Keratinocyte (primary cell): ENCODE results near the gene SDK1. TPM values are rescaled to one million over a fixed set of nuclear protein-coding genes. Genes with fewer than 3 reads are reported as not detected.

Experiments
- DNase-seq: peaks from one replicate; pipeline ENCODE4 v3.0.0-alpha.2; 2011; ENCODE audit warnings: low read depth, missing footprints, low spot score
- FAIRE-seq: peaks from 2 replicates; lab custom pipeline; 2011; peaks lifted over from hg19 to GRCh38; lab: Jason Lieb, UNC
- H2AFZ ChIP-seq: 2 replicates; pipeline ENCODE4 v1.6.0; 2012; ENCODE audit warnings: low read length, control low read depth, inconsistent platforms; ENCODE audit not compliant: control insufficient read depth
- H3K27ac ChIP-seq: 2 replicates; pipeline ENCODE4 v1.5.1; 2011; ENCODE audit warnings: low read length; ENCODE audit not compliant: control insufficient read depth, insufficient read depth
- H3K27me3 ChIP-seq: 3 replicates; pipeline ENCODE4 v1.6.0; 2011; ENCODE audit warnings: low read length; ENCODE audit not compliant: control insufficient read depth, insufficient read depth; ENCODE audit errors: extremely low read depth
- H3K36me3 ChIP-seq, 2 experiments: 2 replicates in 1 of 2; 3 replicates in 1 of 2; pipeline ENCODE4 v1.5.1; 2011; ENCODE audit warnings: low read length in 2 of 2, mild to moderate bottlenecking in 1 of 2; ENCODE audit not compliant: control insufficient read depth in 2 of 2, insufficient read depth in 2 of 2; ENCODE audit errors: extremely low read depth in 1 of 2
- H3K4me1 ChIP-seq: 3 replicates; pipeline ENCODE4 v1.5.1; 2011; ENCODE audit warnings: low read length; ENCODE audit not compliant: control insufficient read depth, insufficient read depth; ENCODE audit errors: extremely low read depth
- H3K4me2 ChIP-seq: 3 replicates; pipeline ENCODE4 v1.6.0; 2011; ENCODE audit warnings: low read depth, low read length; ENCODE audit not compliant: control insufficient read depth, insufficient read depth; ENCODE audit errors: extremely low read depth
- H3K4me3 ChIP-seq, 3 experiments: fragments of 200-600 bp in 1 of 3; sonication (generic) in 1 of 3; 2 replicates in 2 of 3; 3 replicates in 1 of 3; pipeline ENCODE4 v1.5.1; 2011 to 2016; ENCODE audit warnings: low read length in 3 of 3, mild to moderate bottlenecking in 3 of 3, control low read depth in 2 of 3, inconsistent platforms in 1 of 3, low read depth in 1 of 3, mixed read lengths in 1 of 3, mixed run types in 1 of 3, moderate library complexity in 1 of 3; ENCODE audit not compliant: control insufficient read depth in 2 of 3, insufficient read depth in 2 of 3; ENCODE audit errors: extremely low read depth in 1 of 3
- H3K79me2 ChIP-seq: 2 replicates; pipeline ENCODE4 v1.6.0; 2012; ENCODE audit warnings: low read length; ENCODE audit not compliant: control insufficient read depth, insufficient read depth
- H3K9ac ChIP-seq: 3 replicates; pipeline ENCODE4 v1.6.0; 2011; ENCODE audit warnings: low read length; ENCODE audit not compliant: control insufficient read depth, insufficient read depth; ENCODE audit errors: extremely low read depth
- H3K9me1 ChIP-seq: 3 replicates; pipeline ENCODE4 v1.6.0; 2011; ENCODE audit warnings: low read length; ENCODE audit not compliant: control insufficient read depth, insufficient read depth; ENCODE audit errors: extremely low read depth
- H3K9me3 ChIP-seq: 2 replicates; pipeline ENCODE4 v1.5.1; 2012; ENCODE audit warnings: low read depth, low read length; ENCODE audit not compliant: control insufficient read depth
- H4K20me1 ChIP-seq: 3 replicates; pipeline ENCODE4 v1.6.0; 2011; ENCODE audit warnings: low read length; ENCODE audit not compliant: control insufficient read depth, insufficient read depth; ENCODE audit errors: extremely low read depth
- CTCF ChIP-seq, 3 experiments: IDR thresholded peaks in 1 of 3; conservative IDR thresholded peaks in 1 of 3; optimal IDR thresholded peaks in 1 of 3; 2 replicates in 2 of 3; 3 replicates in 1 of 3; pipeline versions ENCODE3 to v1.5.1; 2011; ENCODE audit warnings: low read length in 3 of 3, mild to moderate bottlenecking in 3 of 3, moderate library complexity in 2 of 3, control low read depth in 1 of 3, inconsistent platforms in 1 of 3; ENCODE audit not compliant: insufficient read depth in 2 of 3; ENCODE audit errors: extremely low read depth in 1 of 3
- EZH2 ChIP-seq: IDR thresholded peaks from one replicate; pipeline ENCODE4 v1.6.1; 2012; ENCODE audit warnings: inconsistent platforms, mild to moderate bottlenecking, low read length, moderate library complexity
- dilution Hi-C: fragments of 300-500 bp; cut with MboI; formaldehyde crosslinking; loops from one replicate; pipeline ENCODE4 v1.7.0; 2020; ENCODE audit warnings: low sequenced_read_pairs; ENCODE audit not compliant: extremely low pct_ligation_motif_present
- polyA plus RNA-seq, 5 experiments: library from polyadenylated mRNA; depleted of rRNA in 3 of 5; stranded (reverse) in 3 of 5; stranded (forward) in 1 of 5; unstranded in 1 of 5; fragments of >200 nt; gene quantifications; 1 replicate in 1 of 5; 2 replicates in 3 of 5; 3 replicates in 1 of 5; pipeline versions ENCODE4 v1.2.1 to v1.2.3, GENCODE V29; 2011 to 2012; ENCODE audit warnings: missing spikeins in 2 of 5, low read depth in 1 of 5, low replicate concordance in 1 of 5

SDK1 gene
- polyA plus RNA-seq, 1 donor (not counting 4 experiments of a cell fraction or from before 2014, with no cell fraction given) = 0.66 TPM

- H4K20me1 ChIP-seq = no peaks in the 10 kb centered on the region
- no peaks in the 10 kb centered on the region for H3K9me1 ChIP-seq
- dilution Hi-C loops = no loop called here
- H3K9me3 ChIP-seq = no peaks in the 10 kb centered on the region
- DNase-seq (no peak), FAIRE-seq (no peak)
- H3K4me1 ChIP-seq = no peaks in the 10 kb centered on the region
- H3K9ac ChIP-seq = no peak overlapping the region
- no peaks in the 10 kb centered on the region for H3K27me3 ChIP-seq
- peaks cover 0 to 4% of the 10 kb centered on the region in 2 experiments for H3K36me3 ChIP-seq
- H3K4me3 ChIP-seq = no peak overlapping the region
- no peak overlapping the region for H3K27ac ChIP-seq
- H3K79me2 ChIP-seq = no peaks in the 10 kb centered on the region
- H2AFZ ChIP-seq = no peak overlapping the region
- H3K4me2 ChIP-seq = no peak overlapping the region
- no peak for TF ChIP-seq CTCF (optimal IDR thresholded peaks at IDR 0.05 in 1 of 3, IDR thresholded peaks at IDR 0.05 in 1 of 3, conservative IDR thresholded peaks at IDR 0.05 in 1 of 3; ENCODE audit: extremely low read depth in 1 of 3, insufficient read depth in 2 of 3, low read length in 3 of 3)
- TF ChIP-seq EZH2 = no peak
Measured at GRCh38 chr7:3992841-3993240, 691.8 kb downstream of the SDK1 start.

GRCh38 chr7:3994764-3995163 lies 693.7 kb downstream of the SDK1 start:
- Histone ChIP-seq H3K9me1 (no peaks in the 10 kb centered on the region), H4K20me1 (no peaks in the 10 kb centered on the region), H3K36me3 (peaks cover 0 to 4% of the 10 kb centered on the region in 2 experiments), H3K9me3 (no peaks in the 10 kb centered on the region), H3K27me3 (no peaks in the 10 kb centered on the region), H3K79me2 (no peaks in the 10 kb centered on the region), H3K4me2 (no peak overlapping the region), H3K4me1 (no peaks in the 10 kb centered on the region), H3K27ac (no peak overlapping the region), H3K4me3 (no peak overlapping the region), H3K9ac (no peak overlapping the region), H2AFZ (no peak overlapping the region)
- DNase-seq = no peak
- dilution Hi-C loops = no loop called here
- no peak for TF ChIP-seq EZH2
- no peak for FAIRE-seq

- Histone ChIP-seq H3K4me1 (no peaks in the 10 kb centered on the region), H3K27ac (no peak overlapping the region), H2AFZ (no peak overlapping the region), H4K20me1 (no peaks in the 10 kb centered on the region), H3K9me1 (no peaks in the 10 kb centered on the region), H3K79me2 (no peaks in the 10 kb centered on the region), H3K4me2 (no peak overlapping the region), H3K27me3 (no peaks in the 10 kb centered on the region), H3K36me3 (peaks cover 0 to 3% of the 10 kb centered on the region in 2 experiments), H3K4me3 (no peak overlapping the region), H3K9me3 (no peaks in the 10 kb centered on the region), H3K9ac (no peak overlapping the region)
- TF ChIP-seq CTCF (optimal IDR thresholded peaks at IDR 0.05 in 1 of 3, IDR thresholded peaks at IDR 0.05 in 1 of 3, conservative IDR thresholded peaks at IDR 0.05 in 1 of 3; ENCODE audit: extremely low read depth in 1 of 3, insufficient read depth in 2 of 3, low read length in 3 of 3) (no peak), EZH2 (no peak)
- FAIRE-seq (no peak), DNase-seq (no peak)
- dilution Hi-C loops = no loop called here
Measured at GRCh38 chr7:3995187-3995586, 694.1 kb downstream of the SDK1 start.
